ENCODE measurements around the gene SRRM2.

GRCh38 chr16:2786826-2787151 is 34.4 kb downstream of the SRRM2 start:
- TF ChIP-seq CTCF (conservative IDR thresholded peaks at IDR 0.05) (no peak), EZH2 (IDR thresholded peaks at IDR 0.05; ENCODE audit: low read depth) (no peak)

Measured in PC-9 (cell line).